Measurements from ENCODE around the gene SPTBN4. TPM values are rescaled to one million over a fixed set of nuclear protein-coding genes. Genes with fewer than 3 reads are reported as not detected.
A peak's percentile ranks its signal among the peaks of the same experiment; 100 is the strongest.
"Not testable (repeated sequence)": the region's sequence is repeated elsewhere in the genome, so short reads cannot be mapped to it uniquely, and the experiment has no call there.

The SPTBN4 gene
- total RNA-seq, 1 donor from 2014 or later = 0.89 TPM

DNA sequence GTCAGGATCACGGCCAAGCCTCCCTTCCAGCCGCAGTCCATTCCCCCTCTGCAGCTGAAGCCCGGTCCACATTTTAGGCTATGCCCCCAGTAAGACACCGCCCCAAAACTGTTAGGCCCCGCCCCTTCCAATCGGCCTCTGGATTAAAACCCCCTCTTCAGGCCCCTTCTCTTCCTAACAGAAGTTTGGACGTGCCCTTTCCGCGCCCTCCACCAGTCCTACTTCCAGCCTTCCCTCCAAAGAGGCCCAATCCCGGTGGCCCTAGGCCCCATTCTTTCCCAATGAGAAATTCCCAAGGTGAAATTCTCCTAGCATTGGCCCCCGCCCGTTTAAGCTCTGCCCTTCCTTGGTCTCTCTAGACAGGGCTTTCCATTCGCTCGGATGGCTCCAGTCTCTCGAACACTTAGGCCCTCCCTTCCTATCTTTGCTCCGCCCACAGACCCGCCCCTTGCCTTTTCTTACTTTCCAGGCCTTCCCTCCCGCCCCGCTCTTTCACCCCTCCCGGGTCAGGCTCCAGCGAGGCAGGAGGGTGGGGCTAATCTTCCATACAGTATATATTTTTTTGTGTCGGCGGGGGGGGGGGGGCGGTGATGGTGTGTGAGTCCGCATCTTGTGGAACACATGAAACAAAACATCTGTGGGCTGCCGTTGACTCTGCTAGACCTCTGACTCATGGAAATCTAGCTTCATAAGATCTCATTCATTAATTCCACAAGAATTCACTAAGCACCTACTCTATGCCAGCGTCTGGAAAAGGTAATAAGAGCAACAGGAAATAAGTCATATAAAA lies 148.0 kb downstream of the SPTBN4 start:
- peak; percentile 53 for DNase-seq (ENCODE audit: low read depth)

DNA sequence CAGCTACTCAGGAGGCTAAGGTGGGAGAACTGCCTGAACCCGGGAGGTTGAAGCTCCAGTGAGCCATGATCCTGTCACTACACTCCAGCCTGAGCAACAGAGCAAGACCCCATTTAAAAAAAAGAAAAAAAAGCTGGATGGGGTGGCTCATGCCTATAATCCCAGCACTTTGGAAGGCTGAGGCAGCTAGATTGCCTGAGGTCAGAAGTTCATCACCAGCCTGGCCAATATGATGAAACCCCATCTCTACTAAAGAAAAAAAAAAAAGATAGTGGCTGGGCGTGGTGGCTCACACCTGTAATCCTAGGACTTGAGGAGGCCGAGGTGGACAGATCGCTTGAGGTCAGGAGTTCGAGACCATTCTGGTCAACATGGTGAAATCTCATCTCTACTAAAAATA lies 149.4 kb downstream of the SPTBN4 start:
- no peak for DNase-seq (ENCODE audit: low read depth)

DNA sequence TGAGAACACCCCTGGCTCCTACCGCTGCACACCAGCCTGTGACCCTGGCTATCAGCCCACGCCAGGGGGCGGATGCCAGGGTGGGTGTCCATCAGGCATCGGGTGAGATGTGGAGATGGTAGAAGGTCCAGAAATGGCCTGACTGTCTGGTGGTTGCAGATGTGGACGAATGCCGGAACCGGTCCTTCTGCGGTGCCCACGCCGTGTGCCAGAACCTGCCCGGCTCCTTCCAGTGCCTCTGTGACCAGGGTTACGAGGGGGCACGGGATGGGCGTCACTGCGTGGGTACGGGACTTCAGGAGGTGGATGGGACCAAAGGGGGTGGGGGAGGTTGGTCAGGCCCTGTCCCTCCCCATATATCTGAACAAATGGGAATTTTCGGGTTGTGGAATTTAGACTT lies 150.1 kb downstream of the SPTBN4 start:
- no peak for DNase-seq (ENCODE audit: low read depth)

DNA sequence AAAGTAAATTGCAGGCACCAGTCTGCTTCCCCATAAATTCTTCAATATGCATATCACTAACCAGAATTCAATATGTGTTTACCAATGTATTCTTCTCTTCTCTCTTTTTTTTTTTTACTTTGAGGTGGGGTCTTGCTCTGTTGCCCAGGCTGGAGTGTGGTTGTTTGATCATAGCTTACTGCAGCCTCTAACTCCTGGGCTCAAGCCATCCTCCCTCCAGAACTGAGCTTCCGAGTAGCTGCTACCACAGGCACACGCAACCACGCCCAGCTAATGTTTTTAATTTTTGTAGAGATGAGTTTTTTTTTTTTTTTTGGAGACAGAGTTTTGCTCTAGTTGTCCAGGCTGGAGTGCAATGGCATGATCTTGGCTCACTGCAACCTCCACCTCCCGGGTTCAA lies 151.2 kb downstream of the SPTBN4 start:
- no peak for DNase-seq (ENCODE audit: low read depth)

DNA sequence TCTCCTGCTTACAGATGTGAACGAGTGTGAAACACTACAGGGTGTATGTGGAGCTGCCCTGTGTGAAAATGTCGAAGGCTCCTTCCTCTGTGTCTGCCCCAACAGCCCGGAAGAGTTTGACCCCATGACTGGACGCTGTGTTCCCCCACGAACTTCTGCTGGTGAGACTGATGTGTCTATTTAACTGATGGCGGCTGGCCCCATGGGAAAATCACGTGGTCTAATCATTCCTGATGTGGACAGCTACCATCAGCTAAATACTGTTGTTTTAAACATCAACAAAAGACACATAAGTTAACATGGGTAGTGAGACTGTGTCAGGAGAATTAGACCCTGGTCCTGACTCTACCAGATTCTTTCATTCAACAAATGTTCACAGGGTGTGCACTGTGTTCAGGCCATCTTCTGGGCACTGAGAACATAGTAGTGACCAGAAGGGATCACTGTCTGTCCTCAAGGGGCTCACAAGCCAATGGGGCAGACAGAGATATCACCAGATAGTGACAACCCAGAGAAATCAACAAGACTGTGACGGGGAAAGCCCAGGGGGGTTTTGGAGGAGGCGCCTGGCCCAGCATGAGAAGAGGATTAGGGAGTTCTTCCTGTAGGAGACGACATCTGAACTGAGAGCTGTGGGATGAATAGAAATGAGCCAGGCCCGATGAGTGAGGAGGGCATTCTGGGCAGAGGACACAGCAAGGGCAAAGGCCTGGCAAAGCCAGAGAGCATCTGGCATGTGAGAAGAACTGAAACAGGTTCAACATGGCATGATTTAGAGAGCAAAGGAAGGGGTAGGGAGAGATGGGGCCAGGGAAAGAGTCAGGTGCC lies 152.7 kb downstream of the SPTBN4 start:
- DNase-seq (ENCODE audit: low read depth) = no peak

DNA sequence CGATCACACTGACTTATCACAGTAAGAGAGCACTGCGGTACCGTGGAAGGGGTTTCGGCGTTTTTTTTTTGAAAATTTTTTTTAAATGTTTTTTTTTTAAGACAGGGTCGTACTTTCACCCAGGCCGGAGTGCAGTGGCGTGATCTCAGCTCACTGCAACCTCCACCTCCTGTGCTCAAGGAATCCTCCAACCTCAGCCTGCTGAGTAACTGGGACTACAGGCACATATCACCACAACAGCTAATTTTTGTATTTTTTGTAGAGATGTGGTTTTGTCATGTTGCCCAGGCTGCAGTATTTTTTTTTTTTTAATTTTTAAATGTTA lies 153.3 kb downstream of the SPTBN4 start:
- no peak for DNase-seq (ENCODE audit: low read depth)

DNA sequence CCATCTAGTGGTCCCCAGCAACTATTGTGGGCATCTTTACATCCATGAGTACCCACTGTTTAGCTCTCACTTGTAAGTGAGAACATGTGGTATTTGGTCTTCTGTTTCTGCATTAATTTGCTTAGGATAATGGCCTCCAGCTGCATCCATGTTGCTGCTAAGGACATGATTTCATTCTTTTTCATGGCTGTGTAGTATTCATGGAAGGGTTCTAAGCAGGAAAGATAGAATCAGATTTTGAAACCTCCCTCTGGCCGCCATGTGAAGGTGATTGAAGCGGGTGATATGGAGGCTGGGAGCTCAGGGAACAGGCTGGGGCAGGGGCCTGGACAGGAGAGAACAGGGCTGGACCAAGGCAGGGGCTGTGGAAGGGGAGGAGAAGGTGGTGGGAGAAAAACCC lies 154.5 kb downstream of the SPTBN4 start:
- no peak for DNase-seq (ENCODE audit: low read depth)

DNA sequence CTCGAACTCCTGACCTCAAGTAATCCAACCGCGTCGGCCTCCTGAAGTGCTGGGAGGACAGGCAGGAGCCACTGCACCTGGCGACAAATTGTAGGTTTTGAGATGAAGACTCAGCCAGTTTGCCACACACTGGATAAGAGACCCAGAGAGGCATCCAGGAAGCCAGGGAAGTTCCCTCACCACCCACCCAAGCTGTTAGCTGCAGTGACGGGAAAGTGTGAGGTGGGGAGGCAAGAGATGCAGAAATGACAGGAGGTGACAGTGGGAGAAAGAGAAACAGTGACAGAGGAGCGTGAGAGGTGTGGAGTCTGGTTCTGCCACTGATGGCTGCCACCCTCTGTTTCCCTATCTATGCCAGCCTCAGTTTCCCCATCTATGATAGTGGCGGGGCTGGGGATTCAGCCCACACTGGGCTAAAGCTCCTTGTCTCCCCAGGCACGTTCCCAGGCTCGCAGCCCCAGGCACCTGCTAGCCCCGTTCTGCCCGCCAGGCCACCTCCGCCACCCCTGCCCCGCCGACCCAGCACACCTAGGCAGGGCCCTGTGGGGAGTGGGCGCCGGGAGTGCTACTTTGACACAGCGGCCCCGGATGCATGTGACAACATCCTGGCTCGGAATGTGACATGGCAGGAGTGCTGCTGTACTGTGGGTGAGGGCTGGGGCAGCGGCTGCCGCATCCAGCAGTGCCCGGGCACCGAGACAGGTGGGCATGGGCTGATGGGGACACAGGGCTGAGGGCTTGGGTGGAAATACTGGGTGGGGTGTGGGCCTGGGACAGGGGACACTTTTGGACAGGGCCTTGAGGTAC lies 155.4 kb downstream of the SPTBN4 start:
- DNase-seq (ENCODE audit: low read depth) = no peak

DNA sequence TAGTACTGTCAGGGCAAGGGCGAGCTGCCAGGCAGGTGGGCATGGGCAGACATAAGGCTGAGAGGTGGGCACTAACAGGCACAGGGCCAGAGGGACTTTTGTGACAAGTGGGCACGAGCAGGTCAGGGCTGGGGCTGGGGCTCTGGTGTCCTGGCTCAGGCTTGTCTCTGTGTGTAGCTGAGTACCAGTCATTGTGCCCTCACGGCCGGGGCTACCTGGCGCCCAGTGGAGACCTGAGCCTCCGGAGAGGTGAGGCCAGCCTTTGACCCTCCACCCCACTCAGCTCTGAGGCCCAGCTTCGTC lies 155.9 kb downstream of the SPTBN4 start:
- no peak for DNase-seq (ENCODE audit: low read depth)

DNA sequence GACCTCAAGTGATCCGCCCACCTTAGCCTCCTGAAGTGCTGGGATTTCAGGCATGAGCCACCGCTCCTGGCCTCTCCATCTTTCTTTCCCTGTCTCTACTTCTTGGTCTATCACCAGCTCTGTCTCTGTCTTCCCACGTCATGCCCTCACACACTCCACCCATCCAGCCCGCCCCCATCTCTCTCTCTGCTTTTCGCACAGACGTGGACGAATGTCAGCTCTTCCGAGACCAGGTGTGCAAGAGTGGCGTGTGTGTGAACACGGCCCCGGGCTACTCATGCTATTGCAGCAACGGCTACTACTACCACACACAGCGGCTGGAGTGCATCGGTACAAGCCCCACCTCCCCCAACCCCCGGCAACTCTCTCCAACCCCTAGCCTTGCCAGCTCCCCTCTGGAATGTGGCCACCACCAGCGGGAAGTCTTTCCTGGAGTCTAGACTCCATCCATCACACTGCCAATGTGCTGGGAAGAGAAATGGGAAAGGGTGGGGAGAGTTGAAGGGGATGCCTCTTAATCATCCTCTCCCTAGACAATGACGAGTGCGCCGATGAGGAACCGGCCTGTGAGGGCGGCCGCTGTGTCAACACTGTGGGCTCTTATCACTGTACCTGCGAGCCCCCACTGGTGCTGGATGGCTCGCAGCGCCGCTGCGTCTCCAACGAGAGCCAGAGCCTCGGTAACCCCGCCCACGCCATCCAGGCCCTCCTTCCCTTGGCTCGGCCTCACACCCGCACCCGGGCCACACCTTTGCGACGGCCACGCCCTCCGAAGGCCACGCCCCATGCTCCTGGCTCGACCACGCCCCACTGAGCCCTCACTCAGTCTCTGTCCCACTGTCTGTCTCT lies 156.8 kb downstream of the SPTBN4 start:
- no peak for DNase-seq (ENCODE audit: low read depth)

DNA sequence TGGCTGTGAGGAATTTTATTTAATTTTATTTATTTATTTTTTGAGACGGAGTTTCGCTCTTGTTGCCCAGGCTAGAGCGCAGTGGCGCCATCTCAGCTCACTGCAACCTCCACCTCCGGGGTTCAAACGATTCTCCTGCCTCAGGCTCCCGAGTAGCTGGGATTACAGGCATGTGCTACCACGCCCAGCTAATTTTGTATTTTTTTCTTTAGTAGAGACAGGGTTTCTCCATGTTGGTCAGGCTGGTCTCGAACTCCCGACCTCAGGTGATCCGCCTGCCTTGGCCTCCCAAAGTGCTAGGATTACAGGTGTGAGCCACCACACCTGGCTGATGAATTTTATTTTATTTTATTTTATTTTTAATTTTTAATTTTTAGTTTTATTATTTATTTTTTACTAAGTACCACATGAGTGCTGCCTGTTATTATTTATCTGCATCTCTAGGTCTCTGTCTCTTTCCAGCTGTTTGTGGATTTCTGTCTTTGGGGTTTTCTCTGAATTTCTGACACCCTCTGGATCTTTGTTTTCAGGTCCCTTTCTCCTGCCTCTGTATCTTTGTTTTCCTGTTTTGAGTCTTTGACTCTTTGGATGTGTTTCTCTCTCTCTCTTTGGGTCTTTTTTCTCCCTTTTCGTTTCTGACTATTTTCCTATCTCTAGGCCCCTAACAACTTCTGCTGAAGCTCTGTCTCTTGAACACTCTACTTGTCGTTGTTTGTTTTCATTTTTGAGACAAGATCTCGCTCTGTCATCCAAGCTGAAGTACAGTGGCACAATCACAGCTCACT lies 157.8 kb downstream of the SPTBN4 start:
- not testable (repeated sequence) for DNase-seq (ENCODE audit: low read depth)

DNA sequence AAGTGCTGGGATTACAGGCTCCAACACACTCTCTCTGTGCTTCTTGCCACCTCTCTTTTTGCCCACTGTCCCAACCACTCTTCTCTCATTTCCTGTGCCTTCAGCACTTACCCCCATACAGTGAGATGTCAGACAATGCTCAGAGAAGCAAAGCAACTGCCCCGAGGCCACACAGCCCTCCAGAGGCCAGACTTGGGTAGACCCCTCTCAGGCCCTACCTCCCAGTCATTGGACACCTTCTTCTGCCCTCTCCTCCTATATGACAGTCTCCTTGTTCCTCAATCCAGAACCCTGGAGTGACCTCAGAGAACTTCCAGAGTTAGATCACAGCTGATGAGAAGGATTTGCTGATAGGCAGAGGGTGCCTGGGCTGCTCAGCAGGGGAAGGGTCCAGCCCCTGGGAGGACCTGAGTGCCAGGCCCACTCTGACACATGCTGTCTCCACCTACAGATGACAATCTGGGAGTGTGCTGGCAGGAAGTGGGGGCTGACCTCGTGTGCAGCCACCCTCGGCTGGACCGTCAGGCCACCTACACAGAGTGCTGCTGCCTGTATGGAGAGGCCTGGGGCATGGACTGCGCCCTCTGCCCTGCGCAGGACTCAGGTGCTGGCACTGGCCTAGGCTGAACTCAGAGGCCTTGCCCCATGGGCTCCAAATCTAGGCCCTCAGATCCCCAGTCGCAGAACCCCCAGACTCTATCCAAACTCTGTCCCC lies 158.8 kb downstream of the SPTBN4 start:
- no peak for DNase-seq (ENCODE audit: low read depth)

Other genes starting within 250 kb of the SPTBN4 start
- not detected in 2 replicates for gene TTC9B, start 248.6 kb upstream of the SPTBN4 start, total RNA-seq
- 0.05 and 0.52 TPM in 2 replicates for gene CCNP, start 240.3 kb upstream of the SPTBN4 start, total RNA-seq
- 65.8 and 111 TPM in 2 replicates for gene AKT2, start 181.7 kb upstream of the SPTBN4 start, total RNA-seq
- gene C19orf47, start 118.6 kb upstream of the SPTBN4 start, total RNA-seq = 3.5 and 6.7 TPM in 2 replicates
- gene PLD3, start 118.3 kb upstream of the SPTBN4 start, total RNA-seq = 190 and 321 TPM in 2 replicates
- gene HIPK4, start 76.8 kb upstream of the SPTBN4 start, total RNA-seq = not detected in 2 replicates
- 0.52 and 1.0 TPM in 2 replicates for gene PRX, start 53.6 kb upstream of the SPTBN4 start, total RNA-seq
- 13.3 and 17.0 TPM in 2 replicates for gene SERTAD1, start 41.0 kb upstream of the SPTBN4 start, total RNA-seq
- gene SERTAD3, start 22.7 kb upstream of the SPTBN4 start, total RNA-seq = 13.2 and 21.5 TPM in 2 replicates
- gene BLVRB, start 1.3 kb upstream of the SPTBN4 start, total RNA-seq = 43.0 and 59.6 TPM in 2 replicates
- 32.8 and 53.5 TPM in 2 replicates for gene SHKBP1, start 109.9 kb downstream of the SPTBN4 start, total RNA-seq
- 14.9 and 15.5 TPM in 2 replicates for gene LTBP4, start 134.4 kb downstream of the SPTBN4 start, total RNA-seq
- gene NUMBL, start 223.7 kb downstream of the SPTBN4 start, total RNA-seq = 9.9 and 31.0 TPM in 2 replicates
- 18.6 and 44.0 TPM in 2 replicates for gene COQ8B, start 249.9 kb downstream of the SPTBN4 start, total RNA-seq